ENCODE data around the gene RABGAP1L. TPM values are rescaled to one million over a fixed set of nuclear protein-coding genes. Genes with fewer than 3 reads are reported as not detected.

RABGAP1L gene
- total and polyA plus RNA-seq, 10 of the 15 experiments (the other 5 are each of a cell fraction or from before 2014, with no cell fraction given) = 5.8 to 194 (median 113) TPM

- 0% methylated on average over 1 of the region's 1 CpG for WGBS (ENCODE audit: insufficient coverage, insufficient replicate concordance, low lambda C conversion rate, missing lambda C conversion rate)
- no peaks in the 10 kb centered on the region for H3K4me1 ChIP-seq (ENCODE audit: control insufficient read depth, insufficient read depth, low read length)
- H3K27ac ChIP-seq (ENCODE audit: control insufficient read depth, insufficient read depth) = no peak overlapping the region
- in situ Hi-C loops (cut with MboI) = no loop called here
- CTCF ChIA-PET = interaction anchor here (0.7 to 1.1 kb wide), 2 partner anchors 157 to 583 kb away, joined by 3 to 6 read pairs; no protein-coding TSS in a partner anchor
- no peak for FAIRE-seq
- no TSS peak for BruUV-seq (replicated peaks)
- no peak overlapping the region for H3K4me3 ChIP-seq
- H3K4me2 ChIP-seq (ENCODE audit: control insufficient read depth, insufficient read depth) = no peak overlapping the region
- intact Hi-C loops (cut with micrococcal nuclease; ENCODE audit: unreplicated experiment) = no loop called here
- H3K9me3 ChIP-seq (replicated peaks; ENCODE audit: control insufficient read depth, insufficient read depth, low read length) = no peaks in the 10 kb centered on the region
- RAD21 ChIA-PET (ENCODE audit: unreplicated experiment) = no interaction called here
- POLR2A ChIA-PET = no interaction called here
- no peak overlapping the region for H2AFZ ChIP-seq (ENCODE audit: control insufficient read depth, low read depth, low read length)
- H3K27me3 ChIP-seq (replicated peaks in 1 of 2; ENCODE audit: control insufficient read depth in 2 of 2, insufficient read depth in 2 of 2, low read length in 1 of 2) = no peaks in the 10 kb centered on the region
- no peaks in the 10 kb centered on the region for H3K79me2 ChIP-seq (ENCODE audit: control insufficient read depth, insufficient read depth, low read length)
- SMC1A ChIA-PET (ENCODE audit: uncharacterized antibody, unreplicated experiment) = interaction anchor here (1.7 kb wide), 1 partner anchor 33 kb away, joined by 6 read pairs; no protein-coding TSS in a partner anchor
- H3K36me3 ChIP-seq (ENCODE audit: control insufficient read depth in 2 of 2, insufficient read depth in 2 of 2, low read length in 1 of 2) = no peaks in the 10 kb centered on the region; a peak in 1 of 4 replicates
- DNase-seq (ENCODE audit: low read depth, low spot score) = no peak
- no peak overlapping the region for H3K9ac ChIP-seq (ENCODE audit: control insufficient read depth, insufficient read depth, low read length)
- peak; percentile 44; the same call in 2 of the 3 replicates for ATAC-seq
- H4K20me1 ChIP-seq (ENCODE audit: control insufficient read depth, insufficient read depth) = no peaks in the 10 kb centered on the region
- TF ChIP-seq STAT3 (IDR thresholded peaks at IDR 0.05; ENCODE audit: low read depth, low read length) = no peak
- no peak for TF ChIP-seq ZNF592 (IDR thresholded peaks at IDR 0.05)
- TF ChIP-seq E2F4 (IDR thresholded peaks at IDR 0.05; ENCODE audit: low read depth, low read length) = no peak
- no peak for TF ChIP-seq SREBF2 (IDR thresholded peaks at IDR 0.05; ENCODE audit: low read length)
- no peak for TF ChIP-seq CHD4 (IDR thresholded peaks at IDR 0.05)
- no peak for TF ChIP-seq MYC (IDR thresholded peaks at IDR 0.05; ENCODE audit: insufficient read depth, insufficient read length, insufficient replicate concordance, low read length, severe bottlenecking)
- TF ChIP-seq E2F8 (IDR thresholded peaks at IDR 0.05; ENCODE audit: low read depth, partially characterized antibody) = no peak
- TF ChIP-seq TCF12 (IDR thresholded peaks at IDR 0.05; ENCODE audit: low read depth, low read length) = 0 out of 2 replicates have a peak, but pooled peaks have one; percentile 12
- TF ChIP-seq MTA3 (IDR thresholded peaks at IDR 0.05; ENCODE audit: borderline replicate concordance, low read length) = 0 out of 2 replicates have a peak, but pooled peaks have one; percentile 48
- TF ChIP-seq ATF7 (IDR thresholded peaks at IDR 0.05; ENCODE audit: low read depth) = no peak
- no peak for TF ChIP-seq NFXL1 (IDR thresholded peaks at IDR 0.05; ENCODE audit: borderline replicate concordance)
- TF ChIP-seq NFYA (IDR thresholded peaks at IDR 0.05; ENCODE audit: borderline replicate concordance, low read depth, low read length) = no peak
- TF ChIP-seq BRCA1 (IDR thresholded peaks at IDR 0.05; ENCODE audit: low read depth, low read length) = no peak
- no peak for TF ChIP-seq POLR2AphosphoS5 (IDR thresholded peaks at IDR 0.05; ENCODE audit: low read length)
These were observed 682.4 kb downstream of the RABGAP1L start for GRCh38 chr1:174841747-174842146.

Data from GM12878 (cell line).